Measurements from ENCODE around the gene RNF215.

RNF215 gene

DNA sequence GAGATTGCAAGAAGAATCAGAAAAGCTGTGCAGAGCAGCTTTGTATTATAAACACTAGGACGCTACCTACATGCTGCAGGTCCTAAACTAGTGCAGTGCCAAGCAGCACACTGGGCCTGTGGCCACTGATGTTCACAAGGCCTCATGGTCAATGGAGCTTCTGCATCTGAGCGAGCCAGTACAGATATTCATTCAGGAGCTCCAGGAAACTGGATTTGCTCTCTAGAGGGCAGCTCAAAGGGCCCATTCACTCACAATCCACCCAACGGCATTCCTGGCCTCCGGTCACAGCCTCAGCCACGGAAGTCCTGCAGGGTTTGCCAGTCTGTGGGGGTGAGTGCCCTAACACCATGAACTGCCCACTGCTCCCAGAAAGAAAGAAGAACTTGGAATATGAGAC is 54.7 kb downstream of the RNF215 start:
- no peak for DNase-seq (ENCODE audit: low spot score)
